Panc1 (cell line): ENCODE data around the gene SUPT20HL1. TPM values are rescaled to one million over a fixed set of nuclear protein-coding genes. Genes with fewer than 3 reads are reported as not detected.

ENCODE experiments used
- ATAC-seq: fragments of 200-7000 bp; cut with Tn5 transposase; 2 replicates; pipeline ENCODE4 v1.9.1; 2020; ENCODE audit warnings: mild to moderate bottlenecking, moderate library complexity
- BruUV-seq: library from RNA; stranded (reverse); fragments of 400-500 nt; replicated peaks from 2 replicates; lab custom pipeline; 2021; lab: Mats Ljungman, UMichigan
- CTCF ChIA-PET: fragments of 300-600 bp; sonication (Branson Sonifier 250); formaldehyde crosslinking; loops from one replicate; lab custom pipeline; 2022; ENCODE audit warnings: antibody characterized with exemption; lab: Charles Lee
- POLR2A ChIA-PET: fragments of 300-600 bp; sonication (Branson Sonifier 250); formaldehyde crosslinking; loops from one replicate; lab custom pipeline; 2022; ENCODE audit warnings: antibody characterized with exemption; lab: Charles Lee
- DNase-seq: peaks from one replicate; pipeline ENCODE4 v3.0.0-alpha.2; 2010; ENCODE audit warnings: low read depth, low spot score
- H3K27ac ChIP-seq: 2 replicates; pipeline ENCODE4 v1.5.1; 2011; ENCODE audit warnings: mild to moderate bottlenecking, low read length, inconsistent platforms
- H3K27me3 ChIP-seq: fragments of 200-500 bp; sonication (Bioruptor generic); 2 replicates; pipeline ENCODE4 v1.6.0; 2014; ENCODE audit warnings: low read length, inconsistent platforms; ENCODE audit not compliant: control insufficient read depth, insufficient read depth
- H3K36me3 ChIP-seq: fragments of 200-500 bp; sonication (Bioruptor generic); 2 replicates; pipeline ENCODE4 v1.5.1; 2014; ENCODE audit warnings: inconsistent platforms, mild to moderate bottlenecking, low read length, moderate library complexity; ENCODE audit not compliant: control insufficient read depth, insufficient read depth
- H3K4me1 ChIP-seq: 2 replicates; pipeline ENCODE4 v1.5.1; 2011; ENCODE audit warnings: inconsistent platforms, mild to moderate bottlenecking, low read length, moderate library complexity; ENCODE audit not compliant: control insufficient read depth, insufficient read depth
- H3K4me3 ChIP-seq, 2 experiments: 2 replicates each; pipeline ENCODE4 v1.5.1; 2011 to 2012; ENCODE audit warnings: low read depth in 2 of 2, low read length in 2 of 2, mild to moderate bottlenecking in 2 of 2, inconsistent platforms in 1 of 2, moderate library complexity in 1 of 2
- H3K9me3 ChIP-seq: fragments of 200-500 bp; sonication (Bioruptor generic); 2 replicates; pipeline ENCODE4 v1.5.1; 2014; ENCODE audit warnings: low read depth, mild to moderate bottlenecking, inconsistent platforms, low read length, moderate library complexity; ENCODE audit not compliant: control insufficient read depth, insufficient read depth
- POLR2AphosphoS5 ChIP-seq: IDR thresholded peaks from 2 replicates; pipeline ENCODE4 v1.6.1; 2012; ENCODE audit warnings: mild to moderate bottlenecking, low read depth, low read length, moderate library complexity
- SIN3A ChIP-seq: IDR thresholded peaks from 2 replicates; pipeline ENCODE4 v1.6.1; 2012; ENCODE audit warnings: low read depth, mild to moderate bottlenecking, low read length, moderate library complexity, borderline replicate concordance; ENCODE audit not compliant: insufficient read depth
- TCF7L2 ChIP-seq: IDR thresholded peaks from 2 replicates; pipeline ENCODE4 v1.6.1; 2011; ENCODE audit warnings: mild to moderate bottlenecking, low read depth, low read length, inconsistent platforms
- in situ Hi-C: cut with HindIII; loops from 2 replicates; pipeline ENCODE4 v1.10.0; 2016; ENCODE audit warnings: low sequenced_read_pairs, low pct_unique_long_range_greater_than_20kb
- intact Hi-C: fragments of 100-400 bp; cut with micrococcal nuclease; formaldehyde crosslinking; loops from one replicate; pipeline ENCODE4 v1.10.0; 2022; ENCODE audit not compliant: unreplicated experiment
- total RNA-seq: library from RNA; stranded (reverse); gene quantifications from one replicate; pipeline ENCODE4 v1.2.1, GENCODE V29; 2021; ENCODE audit not compliant: unreplicated experiment
- TF ChIP-seq, protein P1 (sequence below), 2 experiments: IDR thresholded peaks; 2 replicates each; pipeline ENCODE4 v1.6.1; 2011 to 2012; ENCODE audit warnings: low read depth in 2 of 2, control low read depth in 1 of 2, low read length in 1 of 2, mild to moderate bottlenecking in 1 of 2, moderate library complexity in 1 of 2; ENCODE audit not compliant: insufficient read depth in 1 of 2
- TF ChIP-seq, protein P2 (sequence below): fragments of 450-650 bp; IDR thresholded peaks from 2 replicates; pipeline ENCODE4 v1.5.1; 2017; ENCODE audit warnings: mild to moderate bottlenecking

The SUPT20HL1 gene
- total RNA-seq, 1 experiment from 2014 or later, result not detected

DNA sequence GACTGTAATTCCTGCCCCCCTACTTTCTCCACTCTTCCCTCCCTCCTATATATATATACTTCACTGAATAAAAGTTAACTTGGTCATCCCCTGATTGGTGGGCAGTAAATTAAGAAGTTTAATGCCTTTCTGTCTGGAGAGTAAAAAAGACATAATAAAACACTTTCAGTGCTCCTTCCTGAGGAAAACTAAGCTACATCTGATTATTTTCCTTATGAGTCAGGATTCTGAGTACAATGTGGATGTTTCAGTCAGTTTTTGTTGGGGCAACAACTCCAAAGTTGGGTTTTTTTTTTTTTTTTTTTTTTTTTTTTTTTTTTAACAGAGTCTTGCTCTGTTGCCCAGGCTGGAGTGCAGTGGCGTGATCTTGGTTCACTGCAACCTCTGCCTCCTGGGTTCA, 24.6 kb upstream of the SUPT20HL1 start:
- Histone ChIP-seq H3K9me3 (no peaks in the 10 kb centered on the region), H3K4me3 (no peak overlapping the region), H3K27ac (no peak overlapping the region), H3K27me3 (no peaks in the 10 kb centered on the region), H3K36me3 (no peaks in the 10 kb centered on the region), H3K4me1 (no peaks in the 10 kb centered on the region)
- no peak for DNase-seq
- CTCF ChIA-PET, result no interaction called here
- intact Hi-C loops, result no loop called here
- in situ Hi-C loops, result no loop called here
- no TSS peak for BruUV-seq
- ATAC-seq, result no peak
- POLR2A ChIA-PET, result no interaction called here
- TF ChIP-seq TCF7L2 (no peak), SIN3A (no peak), POLR2AphosphoS5 (no peak)
- TF ChIP-seq, protein P1, sequence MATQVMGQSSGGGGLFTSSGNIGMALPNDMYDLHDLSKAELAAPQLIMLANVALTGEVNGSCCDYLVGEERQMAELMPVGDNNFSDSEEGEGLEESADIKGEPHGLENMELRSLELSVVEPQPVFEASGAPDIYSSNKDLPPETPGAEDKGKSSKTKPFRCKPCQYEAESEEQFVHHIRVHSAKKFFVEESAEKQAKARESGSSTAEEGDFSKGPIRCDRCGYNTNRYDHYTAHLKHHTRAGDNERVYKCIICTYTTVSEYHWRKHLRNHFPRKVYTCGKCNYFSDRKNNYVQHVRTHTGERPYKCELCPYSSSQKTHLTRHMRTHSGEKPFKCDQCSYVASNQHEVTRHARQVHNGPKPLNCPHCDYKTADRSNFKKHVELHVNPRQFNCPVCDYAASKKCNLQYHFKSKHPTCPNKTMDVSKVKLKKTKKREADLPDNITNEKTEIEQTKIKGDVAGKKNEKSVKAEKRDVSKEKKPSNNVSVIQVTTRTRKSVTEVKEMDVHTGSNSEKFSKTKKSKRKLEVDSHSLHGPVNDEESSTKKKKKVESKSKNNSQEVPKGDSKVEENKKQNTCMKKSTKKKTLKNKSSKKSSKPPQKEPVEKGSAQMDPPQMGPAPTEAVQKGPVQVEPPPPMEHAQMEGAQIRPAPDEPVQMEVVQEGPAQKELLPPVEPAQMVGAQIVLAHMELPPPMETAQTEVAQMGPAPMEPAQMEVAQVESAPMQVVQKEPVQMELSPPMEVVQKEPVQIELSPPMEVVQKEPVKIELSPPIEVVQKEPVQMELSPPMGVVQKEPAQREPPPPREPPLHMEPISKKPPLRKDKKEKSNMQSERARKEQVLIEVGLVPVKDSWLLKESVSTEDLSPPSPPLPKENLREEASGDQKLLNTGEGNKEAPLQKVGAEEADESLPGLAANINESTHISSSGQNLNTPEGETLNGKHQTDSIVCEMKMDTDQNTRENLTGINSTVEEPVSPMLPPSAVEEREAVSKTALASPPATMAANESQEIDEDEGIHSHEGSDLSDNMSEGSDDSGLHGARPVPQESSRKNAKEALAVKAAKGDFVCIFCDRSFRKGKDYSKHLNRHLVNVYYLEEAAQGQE (IDR thresholded peaks at IDR 0.05; ENCODE audit: insufficient read depth in 1 of 2, low read depth in 2 of 2, low read length in 1 of 2), result no peak
- TF ChIP-seq, protein P2, sequence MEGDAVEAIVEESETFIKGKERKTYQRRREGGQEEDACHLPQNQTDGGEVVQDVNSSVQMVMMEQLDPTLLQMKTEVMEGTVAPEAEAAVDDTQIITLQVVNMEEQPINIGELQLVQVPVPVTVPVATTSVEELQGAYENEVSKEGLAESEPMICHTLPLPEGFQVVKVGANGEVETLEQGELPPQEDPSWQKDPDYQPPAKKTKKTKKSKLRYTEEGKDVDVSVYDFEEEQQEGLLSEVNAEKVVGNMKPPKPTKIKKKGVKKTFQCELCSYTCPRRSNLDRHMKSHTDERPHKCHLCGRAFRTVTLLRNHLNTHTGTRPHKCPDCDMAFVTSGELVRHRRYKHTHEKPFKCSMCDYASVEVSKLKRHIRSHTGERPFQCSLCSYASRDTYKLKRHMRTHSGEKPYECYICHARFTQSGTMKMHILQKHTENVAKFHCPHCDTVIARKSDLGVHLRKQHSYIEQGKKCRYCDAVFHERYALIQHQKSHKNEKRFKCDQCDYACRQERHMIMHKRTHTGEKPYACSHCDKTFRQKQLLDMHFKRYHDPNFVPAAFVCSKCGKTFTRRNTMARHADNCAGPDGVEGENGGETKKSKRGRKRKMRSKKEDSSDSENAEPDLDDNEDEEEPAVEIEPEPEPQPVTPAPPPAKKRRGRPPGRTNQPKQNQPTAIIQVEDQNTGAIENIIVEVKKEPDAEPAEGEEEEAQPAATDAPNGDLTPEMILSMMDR, result no peak

DNA sequence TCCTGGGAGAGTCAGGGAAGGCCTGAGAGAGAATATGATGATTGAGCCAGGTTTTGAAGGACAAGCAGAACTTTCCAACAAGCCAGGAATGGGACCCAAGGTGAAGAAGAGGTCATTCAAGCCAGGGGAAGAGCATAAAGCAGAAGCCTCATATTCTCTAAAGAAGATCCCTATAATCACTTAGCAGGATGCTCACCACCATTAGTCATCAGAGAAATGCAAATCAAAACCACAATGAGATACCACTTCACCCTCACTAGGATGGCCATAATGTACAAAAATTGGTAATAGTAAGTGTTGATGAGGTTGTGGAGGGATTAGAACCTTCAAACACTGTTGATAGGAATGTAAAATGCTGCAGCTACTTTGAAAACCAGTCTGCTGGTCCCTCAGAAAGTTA, 20.5 kb upstream of the SUPT20HL1 start:
- BruUV-seq, result no TSS peak
- in situ Hi-C loops, result no loop called here
- CTCF ChIA-PET, result interaction anchor here (0.6 kb wide), 1 partner anchor 78 kb away, joined by 10 read pairs; no protein-coding TSS in a partner anchor

More for the DNA sequence above, 20.5 kb upstream of the SUPT20HL1 start:
- Histone ChIP-seq H3K9me3 (no peaks in the 10 kb centered on the region), H3K36me3 (no peaks in the 10 kb centered on the region), H3K4me1 (no peaks in the 10 kb centered on the region), H3K4me3 (no peak overlapping the region), H3K27ac (no peak overlapping the region), H3K27me3 (no peaks in the 10 kb centered on the region)
- TF ChIP-seq, protein P2, result no peak
- TF ChIP-seq, protein P1 (IDR thresholded peaks at IDR 0.05; ENCODE audit: insufficient read depth in 1 of 2, low read depth in 2 of 2, low read length in 1 of 2), result no peak
- TF ChIP-seq POLR2AphosphoS5, result no peak
- intact Hi-C loops, result no loop called here
- ATAC-seq (no peak), DNase-seq (no peak)
- POLR2A ChIA-PET, result no interaction called here
